ENCODE data around the gene MYO3B. TPM values are rescaled to one million over a fixed set of nuclear protein-coding genes. Genes with fewer than 3 reads are reported as not detected.

MYO3B gene
- polyA plus RNA-seq, 2 of the 4 experiments (the other 2 are of a cell fraction), result 0.01 TPM; not detected in 1

DNA sequence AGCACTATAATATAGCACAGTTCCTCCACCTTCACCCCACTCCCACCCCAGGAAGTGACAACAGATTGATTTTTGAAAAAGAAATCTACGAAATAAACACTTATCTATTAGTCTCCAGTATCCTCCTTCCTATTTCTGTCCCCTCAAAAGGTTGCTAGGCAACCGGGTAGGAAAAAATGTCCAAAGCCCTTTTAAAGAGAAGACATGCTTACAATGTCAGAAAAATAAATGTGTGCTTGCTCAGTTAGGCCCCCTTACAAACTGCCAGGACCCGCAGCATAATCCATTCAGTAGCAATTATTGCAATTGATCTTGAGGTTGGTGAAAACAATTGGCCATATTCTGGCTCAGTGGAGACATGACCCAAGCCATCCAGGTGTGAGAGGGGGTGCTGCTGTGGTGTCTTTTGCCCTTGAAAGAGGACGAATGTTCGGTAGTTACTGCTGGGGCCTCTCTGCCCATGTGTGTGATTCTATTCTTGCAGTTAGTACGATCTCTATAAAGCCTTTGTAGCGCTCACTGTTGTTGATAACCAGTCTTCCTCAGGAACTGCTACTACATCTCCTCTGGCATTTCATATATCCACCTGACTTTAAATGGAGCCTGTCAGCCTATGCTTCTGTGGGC lies 144.3 kb downstream of the MYO3B start:
- WGBS (ENCODE audit: missing lambda C conversion rate), result 40% methylated on average over 7 of the region's 7 CpGs
- H3K9me3 ChIP-seq, result peaks cover 4% of the 10 kb centered on the region; the same call in 1 of the 3 replicates

DNA sequence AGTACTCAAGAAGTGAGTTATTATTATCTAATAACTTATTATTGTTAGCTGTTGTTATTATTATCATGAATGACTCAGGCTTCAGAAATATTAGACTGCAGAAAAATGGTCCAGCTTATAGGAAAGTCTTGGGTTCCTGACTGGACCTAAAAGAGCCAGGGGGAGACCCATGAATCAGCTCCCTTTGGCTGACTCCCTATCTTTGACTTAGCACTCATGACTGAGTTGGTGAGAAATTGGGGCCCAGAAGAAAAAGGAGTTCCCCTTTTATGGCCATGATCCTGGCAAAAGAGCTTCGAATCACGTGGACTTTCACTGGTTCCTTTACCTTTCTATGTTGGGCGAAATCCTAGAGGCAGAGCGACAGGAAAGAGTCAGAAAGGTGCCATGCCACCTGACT lies 145.8 kb downstream of the MYO3B start:
- FAIRE-seq, result no peak
- CTCF ChIA-PET, result interaction anchor here (0.6 to 3.1 kb wide), 26 partner anchors 7 to 588 kb away, joined by 3 to 12 read pairs (median 4); no protein-coding TSS in a partner anchor
- Histone ChIP-seq H3K9me3 (peaks cover 4% of the 10 kb centered on the region; the same call in 1 of the 3 replicates), H3K4me3 (no peak overlapping the region), H3K27ac (no peak overlapping the region), H3K4me1 (no peaks in the 10 kb centered on the region), H3K4me2 (no peak overlapping the region)
- WGBS (ENCODE audit: missing lambda C conversion rate), result 21% methylated on average over 4 of the region's 4 CpGs
- POLR2A ChIA-PET, result no interaction called here
- no peak for DNase-seq (ENCODE audit: low read depth in 1 of 2, low spot score in 1 of 2)
- TF ChIP-seq RAD21 (conservative IDR thresholded peaks at IDR 0.05 in 1 of 2, IDR thresholded peaks at IDR 0.05 in 1 of 2), result no peak
- TF ChIP-seq, protein P1, sequence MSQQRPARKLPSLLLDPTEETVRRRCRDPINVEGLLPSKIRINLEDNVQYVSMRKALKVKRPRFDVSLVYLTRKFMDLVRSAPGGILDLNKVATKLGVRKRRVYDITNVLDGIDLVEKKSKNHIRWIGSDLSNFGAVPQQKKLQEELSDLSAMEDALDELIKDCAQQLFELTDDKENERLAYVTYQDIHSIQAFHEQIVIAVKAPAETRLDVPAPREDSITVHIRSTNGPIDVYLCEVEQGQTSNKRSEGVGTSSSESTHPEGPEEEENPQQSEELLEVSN (IDR thresholded peaks at IDR 0.05; ENCODE audit: borderline replicate concordance, low read depth), result no peak
- TF ChIP-seq NR3C1 (IDR thresholded peaks at IDR 0.05), result no peak
- no peak for TF ChIP-seq SMC3 (IDR thresholded peaks at IDR 0.05)
- TF ChIP-seq HEYL (CRISPR knock-in tag; IDR thresholded peaks at IDR 0.05), result no peak
- no peak for TF ChIP-seq HOXA7 (CRISPR knock-in tag; IDR thresholded peaks at IDR 0.05)
- no peak for TF ChIP-seq CBX8 (IDR thresholded peaks at IDR 0.05)
- TF ChIP-seq ESRRA (IDR thresholded peaks at IDR 0.05; ENCODE audit: borderline replicate concordance, low read length), result no peak
- no peak for TF ChIP-seq CEBPB (IDR thresholded peaks at IDR 0.05)
- no peak for TF ChIP-seq ZC3H11A (IDR thresholded peaks at IDR 0.05)
- TF ChIP-seq, protein P2, sequence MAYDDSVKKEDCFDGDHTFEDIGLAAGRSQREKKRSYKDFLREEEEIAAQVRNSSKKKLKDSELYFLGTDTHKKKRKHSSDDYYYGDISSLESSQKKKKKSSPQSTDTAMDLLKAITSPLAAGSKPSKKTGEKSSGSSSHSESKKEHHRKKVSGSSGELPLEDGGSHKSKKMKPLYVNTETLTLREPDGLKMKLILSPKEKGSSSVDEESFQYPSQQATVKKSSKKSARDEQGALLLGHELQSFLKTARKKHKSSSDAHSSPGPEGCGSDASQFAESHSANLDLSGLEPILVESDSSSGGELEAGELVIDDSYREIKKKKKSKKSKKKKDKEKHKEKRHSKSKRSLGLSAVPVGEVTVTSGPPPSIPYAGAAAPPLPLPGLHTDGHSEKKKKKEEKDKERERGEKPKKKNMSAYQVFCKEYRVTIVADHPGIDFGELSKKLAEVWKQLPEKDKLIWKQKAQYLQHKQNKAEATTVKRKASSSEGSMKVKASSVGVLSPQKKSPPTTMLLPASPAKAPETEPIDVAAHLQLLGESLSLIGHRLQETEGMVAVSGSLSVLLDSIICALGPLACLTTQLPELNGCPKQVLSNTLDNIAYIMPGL (CRISPR knock-in tag; IDR thresholded peaks at IDR 0.05; ENCODE audit: borderline replicate concordance), result no peak
- TF ChIP-seq TP53 (CRISPR knock-in tag; IDR thresholded peaks at IDR 0.05), result no peak
- TF ChIP-seq EP300 (IDR thresholded peaks at IDR 0.05), result no peak
- no peak for TF ChIP-seq GATA3 (IDR thresholded peaks at IDR 0.05; ENCODE audit: borderline replicate concordance)
- TF ChIP-seq POLR2A (IDR thresholded peaks at IDR 0.05; ENCODE audit: low read length), result no peak
- TF ChIP-seq MAFK (IDR thresholded peaks at IDR 0.05; ENCODE audit: partially characterized antibody), result no peak
- no peak for ATAC-seq

More for the DNA sequence above, 144.3 kb downstream of the MYO3B start:
- DNase-seq (ENCODE audit: low read depth in 1 of 2, low spot score in 1 of 2) (no peak), ATAC-seq (no peak), FAIRE-seq (no peak)
- CTCF ChIA-PET, result interaction anchor here (1.6 kb wide), 1 partner anchor 493 kb away, joined by 3 read pairs; no protein-coding TSS in a partner anchor
- H3K4me2 ChIP-seq, result no peak overlapping the region
- no peak overlapping the region for H3K27ac ChIP-seq
- H3K4me3 ChIP-seq, result no peak overlapping the region
- no peak for TF ChIP-seq BHLHE40 (IDR thresholded peaks at IDR 0.05; ENCODE audit: low read depth, low read length)
- TF ChIP-seq ZC3H11A (IDR thresholded peaks at IDR 0.05), result no peak
- TF ChIP-seq SMC3 (IDR thresholded peaks at IDR 0.05), result no peak
- no peak for TF ChIP-seq RNF2 (IDR thresholded peaks at IDR 0.05; ENCODE audit: borderline replicate concordance, low read depth)
- TF ChIP-seq, protein P1 (IDR thresholded peaks at IDR 0.05; ENCODE audit: borderline replicate concordance, low read depth), result no peak
- TF ChIP-seq ESRRA (IDR thresholded peaks at IDR 0.05; ENCODE audit: borderline replicate concordance, low read length), result no peak
- TF ChIP-seq HDAC2 (IDR thresholded peaks at IDR 0.05), result no peak
- TF ChIP-seq ZFP36 (IDR thresholded peaks at IDR 0.05; ENCODE audit: borderline replicate concordance, partially characterized antibody), result no peak
- no peak for TF ChIP-seq EHF (CRISPR knock-in tag; IDR thresholded peaks at IDR 0.05)
- no peak for TF ChIP-seq FOSB (CRISPR knock-in tag; IDR thresholded peaks at IDR 0.05)
- POLR2A ChIA-PET, result no interaction called here
- no peaks in the 10 kb centered on the region for H3K4me1 ChIP-seq
